ENCODE results near the gene CEBPE. TPM values are rescaled to one million over a fixed set of nuclear protein-coding genes. Genes with fewer than 3 reads are reported as not detected.

The CEBPE gene
- polyA plus RNA-seq, 1 donor from 2014 or later = not detected

GRCh38 chr14:23093526-23093925, 25.5 kb downstream of the CEBPE start:
- Histone ChIP-seq H3K79me2 (replicated peaks; ENCODE audit: insufficient read depth, low read length) (peaks cover 44% of the 10 kb centered on the region), H3K27ac (ENCODE audit: low read length) (no peak overlapping the region), H3K9ac (ENCODE audit: low read length) (peak overlapping the region; percentile 96), H4K20me1 (ENCODE audit: insufficient read depth) (no peaks in the 10 kb centered on the region), H3K36me3 (ENCODE audit: insufficient read depth, low read length) (no peaks in the 10 kb centered on the region), H3K9me2 (ENCODE audit: insufficient read depth, low read length) (no peaks in the 10 kb centered on the region), H3K9me3 (ENCODE audit: low read length) (no peaks in the 10 kb centered on the region), H2AFZ (ENCODE audit: low read depth, low read length) (no peak overlapping the region), H3K4me3 (ENCODE audit: low read length) (peak overlapping the region; percentile 74), H3K27me3 (ENCODE audit: insufficient read depth, low read depth, low read length) (no peaks in the 10 kb centered on the region), H3F3A (ENCODE audit: insufficient read depth, low read length, poor library complexity, severe bottlenecking) (no peaks in the 10 kb centered on the region), H3K4me2 (ENCODE audit: low read length) (peak overlapping the region; percentile 94)
- no peak for TF ChIP-seq EP300 (conservative IDR thresholded peaks at IDR 0.05; ENCODE audit: poor library complexity, severe bottlenecking)
- no peak for TF ChIP-seq TAF1 (IDR thresholded peaks at IDR 0.05; ENCODE audit: low read depth)
- TF ChIP-seq POLR2AphosphoS5 (IDR thresholded peaks at IDR 0.05) = no peak
- TF ChIP-seq MXI1 (conservative IDR thresholded peaks at IDR 0.05; ENCODE audit: poor library complexity, severe bottlenecking) = no peak
- TF ChIP-seq CTCF (IDR thresholded peaks at IDR 0.05; ENCODE audit: poor library complexity, severe bottlenecking) = no peak

- Histone ChIP-seq H2AFZ (ENCODE audit: low read depth, low read length) (no peak overlapping the region), H3K27ac (ENCODE audit: low read length) (no peak overlapping the region), H4K20me1 (ENCODE audit: insufficient read depth) (no peaks in the 10 kb centered on the region), H3K9me3 (ENCODE audit: low read length) (no peaks in the 10 kb centered on the region), H3K4me3 (ENCODE audit: low read length) (peak overlapping the region; percentile 74), H3K79me2 (replicated peaks; ENCODE audit: insufficient read depth, low read length) (peaks cover 44% of the 10 kb centered on the region), H3K9ac (ENCODE audit: low read length) (no peak overlapping the region), H3K27me3 (ENCODE audit: insufficient read depth, low read depth, low read length) (no peaks in the 10 kb centered on the region), H3F3A (ENCODE audit: insufficient read depth, low read length, poor library complexity, severe bottlenecking) (no peaks in the 10 kb centered on the region), H3K9me2 (ENCODE audit: insufficient read depth, low read length) (no peaks in the 10 kb centered on the region), H3K4me2 (ENCODE audit: low read length) (peak overlapping the region; percentile 94), H3K36me3 (ENCODE audit: insufficient read depth, low read length) (no peaks in the 10 kb centered on the region)
- no peak for TF ChIP-seq POLR2AphosphoS5 (IDR thresholded peaks at IDR 0.05)
- TF ChIP-seq MXI1 (conservative IDR thresholded peaks at IDR 0.05; ENCODE audit: poor library complexity, severe bottlenecking) = no peak
- no peak for TF ChIP-seq TAF1 (IDR thresholded peaks at IDR 0.05; ENCODE audit: low read depth)
- TF ChIP-seq REST (IDR thresholded peaks at IDR 0.05; ENCODE audit: borderline replicate concordance) = no peak
- no peak for TF ChIP-seq EZH2 (IDR thresholded peaks at IDR 0.05; ENCODE audit: borderline replicate concordance, insufficient read depth, low read length, poor library complexity, severe bottlenecking)
- no peak for TF ChIP-seq SMC3 (conservative IDR thresholded peaks at IDR 0.05; ENCODE audit: poor library complexity)
- no peak for TF ChIP-seq RAD21 (conservative IDR thresholded peaks at IDR 0.05)
- no peak for TF ChIP-seq CTCF (IDR thresholded peaks at IDR 0.05; ENCODE audit: poor library complexity, severe bottlenecking)
- TF ChIP-seq EP300 (conservative IDR thresholded peaks at IDR 0.05; ENCODE audit: poor library complexity, severe bottlenecking) = no peak
Measured at GRCh38 chr14:23093104-23093503, 26.0 kb downstream of the CEBPE start.
